IPS-11a (cell line): Measurements from ENCODE around the gene ABCA13.

Experiments used
- H3K4me3 ChIP-seq: one replicate; pipeline ENCODE4 v1.5.1; 2013; ENCODE audit warnings: low read depth, low read length, control low read depth

Gene ABCA13

GRCh38 chr7:48363174-48363573, 191.9 kb downstream of the ABCA13 start:
- no peak overlapping the region for H3K4me3 ChIP-seq

GRCh38 chr7:48365010-48365409, 193.8 kb downstream of the ABCA13 start:
- no peak overlapping the region for H3K4me3 ChIP-seq

DNA sequence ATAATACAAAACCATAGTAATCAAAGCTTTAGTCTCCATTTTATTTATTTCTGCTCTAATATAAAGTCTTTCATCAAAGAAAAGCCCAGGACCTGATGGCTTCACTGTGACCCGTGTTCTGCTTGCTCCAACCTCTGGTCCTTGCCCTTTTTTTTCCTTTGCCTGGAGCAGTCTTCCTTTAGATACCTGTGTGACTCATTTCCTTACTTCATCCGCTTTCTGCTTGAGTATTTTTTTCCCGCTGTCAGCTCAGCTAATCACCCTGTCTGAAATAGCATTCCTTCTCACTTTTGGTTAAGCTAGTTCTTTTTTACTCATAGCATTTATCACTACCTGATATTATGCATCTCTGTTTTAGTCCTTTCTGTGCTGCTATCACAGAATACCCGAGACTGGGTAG, 194.8 kb downstream of the ABCA13 start:
- H3K4me3 ChIP-seq = no peak overlapping the region

GRCh38 chr7:48376263-48376662, 205.0 kb downstream of the ABCA13 start:
- no peak overlapping the region for H3K4me3 ChIP-seq

DNA sequence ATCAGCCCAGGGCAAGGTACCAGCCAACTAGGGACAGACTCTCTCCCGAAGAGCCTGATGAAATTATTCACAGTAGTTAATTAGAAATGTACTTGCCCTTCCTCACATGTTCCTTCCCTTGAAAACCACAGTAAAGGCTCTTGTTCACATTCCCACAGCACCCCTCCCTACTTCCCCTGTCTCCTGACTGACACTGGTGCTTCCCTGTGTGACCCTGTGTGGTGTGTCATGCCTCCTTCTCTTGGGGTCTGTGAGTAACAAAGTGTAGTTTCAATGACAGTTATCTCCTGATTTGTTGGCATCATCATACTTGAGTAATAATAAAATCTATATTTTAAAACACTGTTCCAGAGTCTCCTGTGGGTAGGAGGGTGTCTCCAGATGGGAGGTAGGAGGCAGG, 209.7 kb downstream of the ABCA13 start:
- H3K4me3 ChIP-seq = no peak overlapping the region

GRCh38 chr7:48381571-48381970, 210.3 kb downstream of the ABCA13 start:
- no peak overlapping the region for H3K4me3 ChIP-seq

DNA sequence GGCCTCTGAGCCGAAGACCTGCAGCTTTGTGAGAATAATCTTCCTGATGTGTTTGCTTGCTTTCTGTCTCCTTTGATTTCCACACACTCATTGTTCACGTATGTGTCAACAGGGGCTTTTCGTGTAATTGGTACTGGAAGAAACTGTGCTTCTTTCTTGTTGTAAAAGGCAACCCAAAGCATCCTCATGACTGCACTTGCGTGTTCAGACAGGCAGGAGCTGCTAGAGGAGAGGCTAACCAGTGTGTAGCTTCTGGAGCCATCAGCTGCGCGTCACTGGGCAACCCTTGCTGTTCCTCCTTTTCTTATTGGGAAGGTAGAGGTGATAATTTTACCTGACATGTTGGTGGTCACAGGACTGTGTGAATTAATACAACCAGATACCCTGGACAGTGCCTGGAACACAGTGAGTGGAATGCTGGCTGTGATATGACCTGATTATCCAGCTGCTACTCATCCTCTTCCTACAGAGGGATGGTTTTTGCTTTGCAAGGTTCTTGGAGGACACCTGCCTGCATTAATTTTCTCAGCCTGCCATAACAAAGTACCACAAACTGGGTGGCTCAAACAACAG, 213.0 kb downstream of the ABCA13 start:
- no peak overlapping the region for H3K4me3 ChIP-seq

- no peak overlapping the region for H3K4me3 ChIP-seq
Observed at GRCh38 chr7:48387932-48388331, 216.7 kb downstream of the ABCA13 start.

DNA sequence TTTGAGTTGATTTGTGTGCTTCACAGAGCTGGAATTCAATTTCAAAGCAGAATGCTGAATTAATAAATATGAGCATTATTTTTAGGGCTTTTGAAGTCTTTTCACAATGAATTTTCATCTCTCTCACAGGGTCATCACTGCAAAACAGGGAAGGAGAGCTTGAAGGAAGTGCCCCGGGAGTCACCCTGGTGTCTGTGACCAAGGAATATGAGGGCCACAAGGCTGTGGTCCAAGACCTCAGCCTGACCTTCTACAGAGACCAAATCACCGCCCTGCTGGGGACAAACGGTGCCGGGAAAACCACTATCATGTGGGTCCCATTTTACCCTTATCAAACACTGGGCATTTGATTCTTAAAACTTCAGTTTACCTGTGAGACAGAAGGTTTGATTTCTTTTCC, 217.7 kb downstream of the ABCA13 start:
- no peak overlapping the region for H3K4me3 ChIP-seq

- H3K4me3 ChIP-seq = no peak overlapping the region
Observed at GRCh38 chr7:48389977-48390376, 218.7 kb downstream of the ABCA13 start.

DNA sequence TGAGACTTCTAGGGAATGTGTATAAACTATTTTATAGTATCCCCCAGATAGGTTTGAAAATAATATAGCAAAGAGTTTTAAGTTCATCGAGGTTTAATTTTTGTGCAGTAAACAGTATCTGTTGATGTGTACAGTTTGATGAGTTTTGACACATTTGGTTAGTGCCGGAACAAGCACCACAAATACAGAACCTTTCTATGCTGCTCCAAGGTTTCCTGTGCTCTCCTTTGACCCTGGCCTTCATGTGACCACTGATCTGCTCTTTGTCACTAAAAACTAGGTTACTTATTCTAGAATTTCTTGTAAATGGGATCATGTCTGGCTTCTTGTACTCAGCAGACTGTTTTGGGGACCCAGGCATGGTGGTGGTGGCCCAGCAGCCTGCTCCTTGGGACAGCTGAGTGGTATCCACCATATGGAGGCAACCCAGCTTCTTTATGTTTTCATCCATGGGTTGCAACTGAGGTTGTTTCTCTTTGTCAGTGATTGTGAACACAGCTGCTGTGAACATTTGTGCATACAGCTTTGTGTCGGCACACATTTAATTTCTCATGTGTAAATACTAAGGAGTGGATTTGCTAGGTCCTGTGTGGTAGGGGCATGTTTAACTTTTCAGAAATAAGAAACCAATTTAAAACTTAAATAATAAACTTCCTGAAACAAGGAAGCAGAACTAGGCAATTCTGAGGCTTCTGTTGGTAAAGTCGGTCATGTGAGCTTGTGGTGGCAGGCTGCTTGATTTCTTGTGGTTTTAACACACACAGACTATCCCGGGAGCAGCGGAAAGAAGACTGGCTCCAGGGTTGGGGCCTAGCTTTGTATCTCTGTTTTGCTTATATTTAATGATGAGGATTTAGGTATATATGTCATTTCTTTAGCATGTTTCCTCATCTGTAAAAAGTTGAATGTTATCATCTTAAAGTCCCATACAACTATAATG, 219.4 kb downstream of the ABCA13 start:
- no peak overlapping the region for H3K4me3 ChIP-seq

GRCh38 chr7:48398191-48398590, 226.9 kb downstream of the ABCA13 start:
- H3K4me3 ChIP-seq = no peak overlapping the region

- H3K4me3 ChIP-seq = no peak overlapping the region
Observed at GRCh38 chr7:48402721-48403120, 231.5 kb downstream of the ABCA13 start.

GRCh38 chr7:48408731-48409130, 237.5 kb downstream of the ABCA13 start:
- no peak overlapping the region for H3K4me3 ChIP-seq

GRCh38 chr7:48411619-48412018, 240.4 kb downstream of the ABCA13 start:
- H3K4me3 ChIP-seq = no peak overlapping the region

DNA sequence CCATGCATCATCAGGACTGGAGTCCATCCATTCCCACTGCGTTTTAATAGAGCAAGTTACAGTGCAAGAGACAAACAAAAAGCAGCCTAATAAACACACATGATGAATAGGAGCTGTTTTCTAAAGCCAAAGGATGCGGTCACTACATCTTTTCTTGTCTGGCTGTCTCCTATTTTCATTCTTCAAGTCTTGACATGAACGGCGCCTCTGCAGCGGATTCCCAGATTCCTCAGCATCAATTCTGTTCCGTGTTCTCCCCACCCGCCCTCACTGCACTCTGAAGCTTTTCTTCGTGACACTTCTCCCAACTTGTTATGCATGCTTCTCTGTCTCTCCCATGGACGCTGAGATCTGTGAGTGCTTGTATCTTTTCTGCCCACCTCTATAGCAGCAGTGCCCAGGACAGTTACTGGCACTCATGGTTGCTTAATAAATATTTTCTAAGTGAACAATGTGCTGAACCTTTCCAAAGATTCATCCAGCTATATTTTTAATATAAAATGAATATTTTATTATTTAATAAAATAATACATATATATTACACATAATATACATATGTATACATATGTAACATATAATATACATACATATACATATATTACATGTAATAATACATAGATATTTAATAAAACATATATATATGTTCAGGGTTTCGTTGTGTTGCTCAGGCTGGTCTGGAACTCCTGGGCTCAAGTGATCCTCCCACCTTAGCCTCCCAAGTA, 242.9 kb downstream of the ABCA13 start:
- no peak overlapping the region for H3K4me3 ChIP-seq

GRCh38 chr7:48416327-48416908, 245.2 kb downstream of the ABCA13 start:
- no peak overlapping the region for H3K4me3 ChIP-seq

GRCh38 chr7:48419401-48419800, 248.1 kb downstream of the ABCA13 start:
- no peak overlapping the region for H3K4me3 ChIP-seq

GRCh38 chr7:48420206-48420605, 248.9 kb downstream of the ABCA13 start:
- no peak overlapping the region for H3K4me3 ChIP-seq

- H3K4me3 ChIP-seq = no peak overlapping the region
Observed at GRCh38 chr7:48421357-48421756, 250.1 kb downstream of the ABCA13 start.

GRCh38 chr7:48424731-48425130, 253.5 kb downstream of the ABCA13 start:
- no peak overlapping the region for H3K4me3 ChIP-seq
